ENCODE data around the gene C2CD5.
"Not testable (repeated sequence)": the region's sequence is repeated elsewhere in the genome, so short reads cannot be mapped to it uniquely, and the experiment has no call there.

C2CD5 gene, protein sequence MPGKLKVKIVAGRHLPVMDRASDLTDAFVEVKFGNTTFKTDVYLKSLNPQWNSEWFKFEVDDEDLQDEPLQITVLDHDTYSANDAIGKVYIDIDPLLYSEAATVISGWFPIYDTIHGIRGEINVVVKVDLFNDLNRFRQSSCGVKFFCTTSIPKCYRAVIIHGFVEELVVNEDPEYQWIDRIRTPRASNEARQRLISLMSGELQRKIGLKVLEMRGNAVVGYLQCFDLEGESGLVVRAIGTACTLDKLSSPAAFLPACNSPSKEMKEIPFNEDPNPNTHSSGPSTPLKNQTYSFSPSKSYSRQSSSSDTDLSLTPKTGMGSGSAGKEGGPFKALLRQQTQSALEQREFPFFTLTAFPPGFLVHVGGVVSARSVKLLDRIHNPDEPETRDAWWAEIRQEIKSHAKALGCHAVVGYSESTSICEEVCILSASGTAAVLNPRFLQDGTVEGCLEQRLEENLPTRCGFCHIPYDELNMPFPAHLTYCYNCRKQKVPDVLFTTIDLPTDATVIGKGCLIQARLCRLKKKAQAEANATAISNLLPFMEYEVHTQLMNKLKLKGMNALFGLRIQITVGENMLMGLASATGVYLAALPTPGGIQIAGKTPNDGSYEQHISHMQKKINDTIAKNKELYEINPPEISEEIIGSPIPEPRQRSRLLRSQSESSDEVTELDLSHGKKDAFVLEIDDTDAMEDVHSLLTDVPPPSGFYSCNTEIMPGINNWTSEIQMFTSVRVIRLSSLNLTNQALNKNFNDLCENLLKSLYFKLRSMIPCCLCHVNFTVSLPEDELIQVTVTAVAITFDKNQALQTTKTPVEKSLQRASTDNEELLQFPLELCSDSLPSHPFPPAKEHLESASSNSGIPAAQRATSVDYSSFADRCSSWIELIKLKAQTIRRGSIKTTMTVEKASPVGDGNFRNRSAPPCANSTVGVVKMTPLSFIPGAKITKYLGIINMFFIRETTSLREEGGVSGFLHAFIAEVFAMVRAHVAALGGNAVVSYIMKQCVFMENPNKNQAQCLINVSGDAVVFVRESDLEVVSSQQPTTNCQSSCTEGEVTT

DNA sequence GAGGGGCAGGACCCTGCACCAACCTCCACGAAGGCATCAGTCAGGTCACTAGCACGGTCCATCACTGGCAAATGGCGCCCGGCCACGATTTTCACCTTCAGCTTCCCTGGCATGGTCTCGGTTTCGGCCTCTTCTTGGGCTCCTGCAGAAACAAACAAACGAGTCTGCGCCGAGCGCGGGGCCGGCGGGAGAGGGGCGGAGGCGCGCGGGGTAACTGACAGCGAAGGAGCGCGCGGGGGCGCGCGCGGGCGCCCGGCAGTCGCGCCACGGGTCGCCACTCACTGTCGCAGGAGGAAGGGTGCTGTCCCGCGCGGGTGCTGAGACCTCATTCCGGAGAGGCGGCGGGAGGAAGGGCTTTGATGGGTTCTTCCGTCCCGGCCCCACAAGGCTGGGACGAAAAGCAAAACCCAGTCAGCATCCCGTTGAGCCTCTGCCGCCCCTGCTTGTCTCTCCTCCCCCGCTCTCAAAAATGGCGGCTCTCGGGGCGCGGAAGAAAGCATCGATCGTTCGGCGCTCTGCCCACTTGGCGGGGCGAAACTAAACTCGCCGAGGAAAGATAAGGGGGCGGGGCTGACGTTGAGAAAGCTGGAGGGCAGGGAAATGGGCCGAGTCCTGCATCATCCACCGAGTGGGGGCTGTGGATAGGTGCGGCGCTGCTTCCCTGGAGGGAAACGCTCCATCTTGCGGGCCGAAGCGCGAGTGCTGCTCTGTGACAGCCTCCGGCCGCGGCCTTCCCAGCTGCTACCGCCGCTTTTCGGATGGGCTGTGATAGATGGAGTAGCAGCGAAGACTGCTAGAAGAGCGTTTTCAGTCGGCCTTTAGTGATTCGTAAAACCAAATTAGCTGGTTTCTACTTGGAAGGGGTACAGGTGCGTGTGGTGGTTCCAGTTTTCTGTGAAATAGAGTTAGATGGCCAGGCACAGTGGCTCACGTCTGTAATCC lies at the start of gene C2CD5:
Gene C2CD5, minus strand, starts transcription at position 505 of the 942 bp plus-strand sequence. Its CDS starts 392 bp downstream, at position 113.
- peak; percentile 94 for DNase-seq

DNA sequence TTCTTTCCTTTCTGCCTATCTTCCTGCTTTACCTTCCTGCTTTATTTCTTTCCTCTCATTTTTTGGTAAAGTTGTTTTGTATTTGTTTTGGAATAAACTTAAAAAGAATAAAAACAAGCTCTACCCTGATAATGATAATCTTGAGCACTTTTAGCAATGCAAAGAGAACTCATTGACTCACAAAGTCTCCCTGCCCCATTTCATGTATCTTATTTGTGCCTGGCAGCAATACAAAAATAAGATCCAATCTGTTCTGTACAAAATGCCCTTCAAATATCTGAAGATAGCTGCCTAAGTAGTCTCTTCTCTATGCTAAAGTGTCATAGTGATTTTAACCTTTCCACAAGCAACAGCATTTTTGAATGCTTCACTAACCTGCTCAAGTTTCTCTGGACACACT lies 49.5 kb upstream of the C2CD5 start:
- DNase-seq = no peak

DNA sequence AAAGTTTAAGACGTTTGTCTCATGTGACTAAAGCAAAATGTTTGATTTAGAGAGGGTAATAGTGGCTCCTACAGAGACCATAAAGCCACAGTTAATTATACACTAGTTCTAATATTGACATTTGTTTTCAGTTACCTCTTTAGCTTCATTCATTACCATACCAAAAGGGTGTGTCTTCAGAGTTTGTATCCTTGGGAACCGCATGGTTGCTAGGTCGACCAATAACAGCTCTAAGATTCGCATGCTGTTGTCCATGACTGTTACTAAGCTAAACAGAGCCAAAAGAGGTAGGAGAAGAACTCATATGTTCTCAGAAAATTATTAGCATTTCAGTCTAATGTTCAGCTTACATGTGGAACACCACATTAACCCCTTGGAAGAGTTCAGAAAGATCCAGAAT lies 44.5 kb upstream of the C2CD5 start:
- no peak for DNase-seq

DNA sequence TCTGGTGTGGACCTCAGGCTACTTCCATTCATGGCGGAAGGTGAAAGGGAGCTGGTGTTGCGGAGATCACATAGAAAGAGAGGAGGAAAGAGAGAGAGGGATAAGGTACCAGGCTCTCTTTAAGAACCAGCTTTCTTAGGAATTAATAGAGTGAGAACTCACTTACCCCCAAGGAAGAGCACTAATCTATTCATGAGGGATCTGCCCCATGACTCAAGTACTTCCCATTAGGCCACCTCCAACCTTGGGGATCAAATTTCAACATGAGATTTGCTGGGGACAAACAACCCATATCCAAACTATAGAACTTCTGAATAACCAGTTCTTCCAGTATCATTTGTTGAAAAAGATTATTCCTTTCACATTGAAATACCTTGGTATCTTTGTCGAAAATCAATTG lies 34.0 kb upstream of the C2CD5 start:
- no peak for DNase-seq

DNA sequence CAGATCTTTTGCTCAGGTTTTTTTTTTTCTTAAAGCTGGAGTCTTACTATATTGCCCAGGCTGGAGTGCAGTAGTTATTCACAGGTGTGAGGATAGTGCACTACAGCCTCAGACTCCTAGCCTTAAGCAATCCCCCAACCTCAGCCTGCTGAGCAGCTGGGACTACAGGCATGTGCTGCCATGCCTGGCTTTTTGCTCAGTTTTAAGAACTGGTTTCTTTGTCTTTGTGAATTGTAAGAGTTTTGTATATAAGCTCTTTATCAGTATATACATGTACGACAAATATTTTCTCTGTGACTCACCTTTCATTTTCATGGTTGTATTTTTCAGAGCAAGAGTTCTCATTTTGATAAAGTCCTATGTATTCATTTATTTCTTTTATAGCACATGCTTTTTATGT lies 33.3 kb upstream of the C2CD5 start:
- DNase-seq = no peak

DNA sequence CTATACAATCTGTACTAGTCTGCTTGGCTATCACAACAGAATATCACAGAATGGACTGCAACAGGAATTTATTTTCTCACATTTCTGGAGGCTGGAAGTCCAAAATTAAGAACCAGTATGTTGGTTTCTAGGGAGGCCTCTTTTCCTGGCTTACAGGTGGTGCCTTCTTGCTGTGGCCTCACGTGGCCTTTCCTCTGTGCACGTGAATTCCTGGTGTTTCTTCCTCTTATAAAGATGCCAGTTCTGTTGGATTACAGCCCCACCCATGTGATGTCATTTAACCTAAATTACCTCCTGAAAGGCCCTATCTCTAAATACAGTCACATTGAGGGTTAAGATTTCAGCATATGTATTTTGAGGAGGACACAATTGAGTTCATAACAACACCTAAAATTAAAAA lies 32.1 kb upstream of the C2CD5 start:
- DNase-seq = no peak

DNA sequence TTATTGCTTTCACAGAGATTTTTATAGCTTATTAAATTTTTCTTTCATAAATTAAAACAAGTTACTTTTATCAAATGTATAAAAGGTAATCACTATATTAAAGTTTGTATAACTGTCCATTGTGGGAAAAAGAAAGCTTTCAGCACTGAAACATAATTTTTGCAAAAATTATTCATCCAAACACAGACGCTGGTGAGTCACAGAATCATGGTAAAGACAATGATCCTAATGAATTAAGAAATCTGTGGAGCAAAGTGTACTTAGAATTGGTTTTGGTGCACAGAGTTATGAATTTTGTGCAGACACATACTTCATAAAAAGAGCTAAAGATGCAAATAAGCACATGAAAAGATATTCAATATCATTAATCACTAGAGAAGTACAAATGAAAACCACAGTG lies 31.7 kb upstream of the C2CD5 start:
- no peak for DNase-seq

DNA sequence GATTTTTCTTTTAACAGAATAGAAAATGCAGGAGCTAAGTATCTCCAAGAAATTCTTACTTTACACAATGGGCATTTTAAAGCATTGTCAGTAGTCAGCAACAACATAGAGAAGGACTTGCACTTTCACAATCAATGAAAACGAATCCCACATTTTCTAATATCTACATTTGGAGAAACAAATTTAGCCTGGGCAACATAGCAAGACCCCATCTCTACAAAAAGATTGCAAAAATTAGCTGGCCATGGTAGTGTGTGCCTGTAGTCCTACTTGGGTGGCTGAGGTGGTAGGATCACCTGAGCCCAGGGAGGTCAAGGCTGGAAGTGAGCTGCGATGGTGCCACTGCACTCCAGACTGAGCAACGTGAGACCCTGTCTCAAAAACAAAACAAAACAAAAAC lies 30.6 kb upstream of the C2CD5 start:
- no peak for DNase-seq

DNA sequence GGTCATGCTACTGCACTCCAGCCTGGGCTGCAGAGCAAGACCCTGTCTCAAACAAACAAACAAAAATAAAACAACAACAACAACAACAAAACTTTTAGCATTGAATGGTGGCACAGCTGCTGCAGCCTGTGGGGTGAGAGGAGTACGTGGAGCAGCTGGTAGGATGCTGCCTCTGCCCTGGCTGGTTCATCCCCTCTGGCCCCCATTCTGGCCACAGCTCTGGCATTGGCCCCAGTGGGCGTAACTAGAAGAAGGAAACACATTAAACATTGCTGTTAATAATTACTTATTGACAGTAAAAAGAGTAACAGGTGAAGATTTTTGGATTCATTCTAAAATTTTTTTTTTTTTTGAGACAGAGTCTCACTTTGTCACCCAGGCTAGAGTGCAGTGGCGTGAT lies 28.8 kb upstream of the C2CD5 start:
- no peak for DNase-seq

DNA sequence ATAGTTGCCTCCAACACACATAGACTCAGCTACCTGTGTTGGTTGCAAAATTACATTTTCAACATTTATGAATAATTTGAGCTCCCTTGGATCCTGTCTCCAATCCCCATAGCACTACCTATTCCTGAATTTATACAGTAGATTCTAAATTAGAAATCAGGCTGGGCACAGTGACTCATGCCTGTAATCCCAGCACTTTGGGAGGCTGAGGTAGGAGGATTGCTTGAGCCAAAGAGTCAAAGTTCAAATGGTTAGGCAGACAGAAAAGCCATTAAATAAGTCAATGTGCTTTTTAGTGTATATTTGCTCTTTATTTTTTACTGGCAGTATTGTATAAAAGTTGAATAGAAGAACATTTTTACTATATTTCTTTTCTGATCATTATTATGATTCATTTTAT lies 24.9 kb upstream of the C2CD5 start:
- DNase-seq = no peak

DNA sequence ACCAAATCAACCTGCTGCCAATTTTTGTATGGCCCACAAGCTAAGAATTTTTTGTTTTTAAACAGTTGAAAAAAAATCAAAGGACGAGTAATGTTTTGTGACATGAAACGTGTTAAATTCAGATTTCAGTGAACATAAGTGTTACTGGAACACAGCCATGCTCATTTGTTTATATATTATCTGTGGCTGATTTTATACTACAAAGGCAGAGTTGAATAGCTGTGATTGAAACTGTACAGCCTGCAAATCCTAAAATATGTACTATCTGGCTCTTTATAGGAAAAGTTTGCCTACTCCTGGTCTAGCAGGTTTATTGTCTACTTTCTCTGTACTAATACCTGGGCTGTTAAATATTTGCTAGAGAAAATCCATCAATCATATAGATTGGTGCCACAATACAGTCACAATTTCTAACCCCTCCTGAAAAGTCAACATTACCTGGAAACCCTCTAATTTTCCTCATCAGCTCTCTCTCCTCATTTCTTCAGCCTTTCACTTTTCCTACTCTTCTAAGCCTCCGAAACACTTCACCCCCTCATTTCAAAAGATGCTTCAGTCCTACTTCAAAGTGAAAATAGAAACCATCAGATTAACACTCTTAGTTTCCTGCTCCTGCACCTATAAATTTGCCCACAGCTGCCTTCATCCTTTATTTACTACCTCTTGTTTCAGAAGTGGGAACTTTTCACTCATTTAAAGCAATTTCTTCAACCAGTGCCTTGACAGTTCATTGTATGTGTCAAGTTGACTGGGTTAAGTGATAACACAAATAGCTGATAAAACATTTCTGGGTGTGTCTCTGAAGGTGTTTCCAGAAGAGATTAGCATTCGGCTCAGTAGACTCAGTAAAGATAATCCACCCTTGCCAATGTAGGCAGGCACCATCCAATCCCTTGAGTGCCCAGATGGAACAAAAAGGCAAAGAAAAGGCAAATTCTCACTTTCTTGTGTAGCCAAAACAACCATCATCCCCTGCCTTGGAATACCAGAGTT lies 18.0 kb upstream of the C2CD5 start:
- no peak for DNase-seq

DNA sequence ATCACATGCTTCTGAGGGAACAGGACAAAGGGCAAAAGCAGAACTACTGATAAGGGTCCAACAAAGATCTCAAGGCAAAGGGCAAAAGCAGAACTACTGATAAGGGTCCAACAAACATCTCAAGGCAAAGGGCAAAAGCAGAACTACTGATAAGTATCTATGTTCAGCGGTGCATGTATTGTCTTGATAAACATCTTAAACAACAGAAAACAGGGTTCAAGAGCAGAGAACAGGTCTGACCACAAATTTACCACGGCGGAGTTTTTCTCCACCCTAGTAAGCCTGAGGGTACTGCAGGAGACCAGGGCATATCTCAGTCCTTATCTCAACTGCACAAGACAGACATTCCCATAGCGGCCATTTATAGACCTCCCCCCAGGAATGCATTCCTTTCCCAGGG lies 10.4 kb upstream of the C2CD5 start:
- not testable (repeated sequence) for DNase-seq

DNA sequence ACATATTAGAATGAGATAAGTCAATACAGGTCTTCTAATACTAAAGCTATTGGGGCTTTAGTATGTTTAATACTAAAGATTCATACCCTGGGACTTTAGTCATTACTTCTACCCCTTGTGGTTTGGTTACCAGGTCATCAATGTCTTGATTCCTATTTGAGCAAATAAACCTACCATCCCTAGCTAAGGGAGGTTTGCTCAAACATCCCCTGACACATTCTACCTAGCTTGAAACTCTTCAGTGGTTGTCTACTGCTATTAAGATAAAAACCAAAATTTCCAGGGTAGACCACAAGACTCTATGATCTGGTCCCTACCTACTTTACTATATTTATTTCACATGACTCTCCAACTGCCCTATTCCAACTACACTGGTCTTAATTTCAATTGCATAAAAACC lies 7.3 kb upstream of the C2CD5 start:
- DNase-seq = no peak

DNA sequence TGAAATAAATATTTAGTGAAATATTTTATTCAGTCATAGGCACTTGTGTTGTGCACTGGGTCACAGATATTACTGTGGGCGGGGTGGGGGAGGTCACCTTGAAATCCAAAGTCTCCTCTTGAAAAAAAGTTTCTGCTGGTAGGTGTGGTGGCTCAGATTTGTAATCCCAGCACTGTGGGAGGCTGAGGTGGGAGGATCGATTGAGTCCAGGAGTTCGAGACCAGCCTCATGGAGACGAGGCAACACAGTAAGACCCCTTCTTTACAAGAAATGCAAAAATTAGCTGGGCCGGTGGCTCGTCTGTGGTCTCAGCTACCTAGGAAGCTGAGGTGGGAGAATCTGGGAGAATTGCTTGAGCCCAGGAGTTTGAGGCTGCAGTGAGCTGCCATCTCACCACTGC lies 913 bp upstream of the C2CD5 start:
- DNase-seq = no peak

DNA sequence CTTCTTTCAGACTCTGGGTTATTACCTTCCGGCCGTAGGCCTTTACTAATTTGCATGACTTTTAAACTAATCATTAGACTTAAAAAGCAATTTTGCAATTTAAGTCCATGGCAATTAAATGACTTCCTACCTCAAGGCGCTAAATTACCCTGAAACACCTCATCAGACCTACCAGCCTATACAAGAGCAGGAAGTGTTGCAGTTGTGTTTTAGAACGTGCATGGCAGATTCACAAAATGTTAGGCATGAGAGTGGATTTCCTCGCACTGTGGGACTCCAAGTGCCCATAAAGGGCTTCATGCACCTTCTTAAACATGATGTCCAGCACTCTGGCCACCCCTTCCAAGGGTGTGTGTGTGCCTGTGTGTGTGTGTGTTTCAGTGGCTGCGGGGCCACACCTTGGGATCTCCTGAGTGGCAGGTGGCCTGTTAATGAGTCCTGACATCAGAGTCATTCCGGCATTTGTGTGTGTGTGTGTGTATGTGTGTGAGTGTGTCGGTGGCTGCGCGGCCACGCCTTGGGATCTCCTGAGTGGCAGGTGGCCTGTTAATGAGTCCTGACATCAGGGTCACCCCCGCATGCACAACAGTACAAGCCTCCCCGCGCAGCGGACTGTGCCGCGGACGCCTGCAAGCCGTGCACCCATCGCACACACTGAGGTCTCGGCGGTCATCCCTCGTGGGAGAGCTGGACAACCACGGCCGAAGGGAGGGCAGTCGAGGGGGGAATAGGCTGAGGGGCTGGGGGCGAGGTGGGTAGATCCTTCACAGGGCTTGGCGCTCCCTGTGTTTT lies 900 bp downstream of the C2CD5 start:
- DNase-seq = peak; percentile 29

DNA sequence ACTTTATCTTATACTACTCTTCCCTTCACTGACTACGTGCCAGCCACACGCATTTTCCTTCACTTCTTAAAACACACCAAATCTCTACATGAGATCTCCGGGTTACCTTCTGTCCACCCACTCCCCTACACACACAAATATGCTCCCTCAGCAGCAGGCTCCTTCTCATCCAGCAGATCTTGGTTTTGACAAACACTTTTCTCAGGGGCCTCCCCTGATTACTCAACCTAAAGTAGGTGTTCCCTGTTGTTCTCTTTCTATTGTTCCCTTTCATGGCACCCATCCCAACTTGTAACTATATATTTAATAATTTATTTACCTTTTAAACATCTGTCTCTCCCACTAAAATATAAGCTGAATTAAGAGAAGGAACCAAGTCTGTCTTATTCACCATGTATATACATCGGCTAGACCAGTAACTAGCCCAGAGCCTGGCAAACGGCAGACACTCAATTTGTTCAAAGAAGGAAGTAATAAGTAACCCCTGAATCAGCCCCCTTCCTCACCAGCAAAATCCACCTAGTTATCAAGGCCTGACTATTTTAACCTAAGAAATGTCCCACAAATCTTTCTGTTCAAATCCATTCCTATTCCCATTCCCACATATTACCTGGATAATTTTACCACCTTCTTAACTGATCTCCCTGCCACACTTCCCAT lies 2.7 kb downstream of the C2CD5 start:
- no peak for DNase-seq

DNA sequence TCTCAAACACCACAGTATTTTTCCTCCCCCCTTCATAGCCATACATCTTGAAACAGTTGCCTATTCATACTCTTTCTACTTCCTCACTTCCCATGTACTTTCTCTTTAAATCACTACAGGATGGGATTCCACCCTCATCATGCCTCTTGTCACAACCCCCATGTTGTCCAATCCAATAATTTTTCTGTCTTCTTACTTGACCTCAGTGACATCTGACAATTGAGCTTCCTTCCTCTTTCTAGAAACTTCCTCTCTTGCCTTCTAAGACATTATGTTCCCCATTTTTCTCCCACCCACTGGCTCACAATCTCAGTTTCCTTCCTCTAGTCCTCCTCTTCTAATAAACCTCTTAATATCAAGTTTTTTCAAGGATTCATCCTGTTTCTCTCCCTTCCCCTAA lies 5.3 kb downstream of the C2CD5 start:
- no peak for DNase-seq

DNA sequence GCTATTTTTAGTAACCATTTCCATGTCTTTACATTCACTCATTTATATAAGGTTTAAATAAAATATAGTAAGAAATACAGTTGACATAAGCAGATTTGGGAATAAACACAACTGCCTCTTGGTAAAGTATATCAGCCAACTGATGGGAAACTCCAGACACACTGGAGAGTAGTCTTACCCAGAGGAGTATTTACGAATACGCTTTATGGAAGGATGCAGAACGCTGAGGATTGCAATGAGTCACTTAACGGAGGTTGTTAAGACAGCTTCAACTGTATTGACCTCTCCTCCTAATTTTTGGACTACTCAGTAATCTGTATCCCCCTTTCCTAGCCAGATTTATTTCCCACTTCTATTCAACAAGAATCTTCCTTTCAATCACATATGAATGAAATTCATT lies 6.0 kb downstream of the C2CD5 start:
- DNase-seq = no peak

DNA sequence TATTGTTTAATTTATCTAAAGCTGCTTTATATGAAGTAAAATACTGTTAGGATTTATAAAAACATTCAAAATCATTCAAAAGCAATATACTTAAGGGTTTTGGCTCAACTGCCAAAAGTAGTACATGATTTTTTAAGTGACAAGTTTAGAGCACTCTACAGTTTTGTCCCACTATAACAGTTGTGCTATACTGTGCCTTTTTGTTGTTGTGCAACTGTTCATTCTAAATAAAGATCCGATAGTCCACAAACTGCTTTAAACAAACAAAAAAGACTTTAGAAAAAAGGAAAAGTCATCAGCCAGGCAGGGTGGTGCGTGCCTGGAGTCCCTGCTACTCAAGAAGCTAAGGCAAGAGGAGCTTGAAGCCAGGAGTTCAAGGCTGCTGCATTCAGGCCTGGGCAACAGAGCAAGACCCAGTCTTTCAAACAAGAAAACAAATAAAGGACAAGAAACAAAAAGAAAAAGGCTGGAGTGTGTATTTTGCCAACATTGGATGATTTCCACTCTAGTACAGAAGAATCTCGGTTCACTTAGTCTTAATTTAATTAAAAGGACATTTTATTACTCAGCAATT lies 7.3 kb downstream of the C2CD5 start:
- no peak for DNase-seq
